Mammary epithelial cell (primary cell): ENCODE results near the gene SRRM1.
"Not testable (repeated sequence)": the region's sequence is repeated elsewhere in the genome, so short reads cannot be mapped to it uniquely, and the experiment has no call there.

Source experiments
- CTCF ChIP-seq, 2 donors: IDR thresholded peaks in 1 of 2; conservative IDR thresholded peaks in 1 of 2; 2 replicates each; pipeline ENCODE4 v1.5.1; 2011 to 2012; ENCODE audit warnings: inconsistent platforms in 2 of 2, low read length in 2 of 2, mild to moderate bottlenecking in 2 of 2, control low read depth in 1 of 2, low read depth in 1 of 2; ENCODE audit not compliant: insufficient read depth in 1 of 2; ENCODE audit errors: extremely low read depth in 1 of 2
- EZH2 ChIP-seq: IDR thresholded peaks from 2 replicates; pipeline ENCODE4 v1.6.1; 2012; ENCODE audit warnings: low read length, inconsistent platforms, borderline replicate concordance

- not testable (repeated sequence) for TF ChIP-seq CTCF (conservative IDR thresholded peaks at IDR 0.05 in 1 of 2, IDR thresholded peaks at IDR 0.05 in 1 of 2; ENCODE audit: extremely low read depth in 1 of 2, insufficient read depth in 1 of 2, low read depth in 1 of 2, low read length in 2 of 2); EZH2
Observed at GRCh38 chr1:24706074-24706389, 62.9 kb downstream of the SRRM1 start.
